HG03064 (cell line): ENCODE results near the gene TP73.

Source experiments
- ATAC-seq: cut with Tn5 transposase; IDR thresholded peaks from one replicate; pipeline ENCODE4 v1.9.1; 2021; ENCODE audit warnings: low read depth; ENCODE audit not compliant: unreplicated experiment

TP73 gene

GRCh38 chr1:3670823-3671265, 18.5 kb downstream of the TP73 start:
- no peak for ATAC-seq

DNA sequence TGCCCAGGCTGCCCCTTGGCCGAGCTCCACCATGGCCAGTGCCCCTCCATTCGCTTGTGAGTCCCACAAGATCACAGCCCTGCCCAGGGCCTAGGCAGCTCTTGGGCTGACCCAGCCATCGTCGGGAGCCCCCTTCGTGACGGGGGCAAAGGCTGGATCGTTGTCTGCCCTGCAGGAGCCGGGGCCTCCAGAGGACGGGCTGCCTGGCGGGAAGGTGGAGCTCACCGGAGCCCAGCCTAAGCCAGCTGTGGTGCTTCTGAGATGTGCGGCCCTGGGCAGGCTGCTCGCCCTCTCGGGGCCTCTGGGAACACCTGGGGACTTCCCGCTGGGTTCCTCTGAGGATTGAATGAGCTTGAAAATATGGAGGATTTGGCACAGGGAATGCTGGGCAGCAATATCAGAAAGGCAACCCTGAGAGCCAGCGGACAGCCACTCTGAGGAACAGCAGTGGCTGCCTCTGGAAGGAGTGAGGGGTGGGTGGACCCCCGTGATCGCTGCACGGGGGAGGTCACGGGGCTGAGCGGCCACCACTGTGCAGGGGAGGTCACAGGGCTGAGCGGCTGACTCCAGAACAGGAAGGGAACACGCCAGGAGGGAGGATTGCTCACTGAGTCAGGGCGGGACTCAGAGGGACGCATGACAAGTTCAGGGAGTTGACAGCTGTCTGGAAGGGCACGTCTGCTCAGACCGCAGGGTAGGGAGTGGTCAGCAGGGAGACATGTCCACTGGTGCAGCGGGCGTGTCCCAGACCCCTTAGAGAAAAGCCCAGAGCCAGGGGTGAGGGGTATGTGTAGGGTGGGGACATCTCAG, 19.3 kb downstream of the TP73 start:
- ATAC-seq, result no peak

GRCh38 chr1:3672231-3672970, 20.1 kb downstream of the TP73 start:
- ATAC-seq, result no peak

DNA sequence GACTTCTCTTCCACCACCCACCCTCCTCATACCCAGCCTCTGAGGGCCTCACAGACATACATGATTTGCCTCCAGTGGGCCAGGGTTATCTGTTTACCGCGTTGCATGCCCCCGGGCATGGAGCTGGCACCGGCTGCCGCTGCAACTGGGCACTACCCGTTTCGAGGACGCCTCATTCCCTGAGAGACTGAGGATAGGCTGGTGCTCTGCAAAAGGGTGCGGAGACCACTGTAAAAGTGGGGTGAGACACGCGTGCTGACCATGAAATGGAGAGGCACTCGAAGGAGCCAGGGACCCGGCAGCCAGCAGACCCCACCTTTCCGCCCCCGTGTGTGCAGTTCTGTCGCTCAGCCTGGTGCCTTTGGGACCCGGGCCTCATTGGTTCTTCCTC, 20.6 kb downstream of the TP73 start:
- ATAC-seq, result no peak

GRCh38 chr1:3673381-3674099, 21.2 kb downstream of the TP73 start:
- no peak for ATAC-seq

DNA sequence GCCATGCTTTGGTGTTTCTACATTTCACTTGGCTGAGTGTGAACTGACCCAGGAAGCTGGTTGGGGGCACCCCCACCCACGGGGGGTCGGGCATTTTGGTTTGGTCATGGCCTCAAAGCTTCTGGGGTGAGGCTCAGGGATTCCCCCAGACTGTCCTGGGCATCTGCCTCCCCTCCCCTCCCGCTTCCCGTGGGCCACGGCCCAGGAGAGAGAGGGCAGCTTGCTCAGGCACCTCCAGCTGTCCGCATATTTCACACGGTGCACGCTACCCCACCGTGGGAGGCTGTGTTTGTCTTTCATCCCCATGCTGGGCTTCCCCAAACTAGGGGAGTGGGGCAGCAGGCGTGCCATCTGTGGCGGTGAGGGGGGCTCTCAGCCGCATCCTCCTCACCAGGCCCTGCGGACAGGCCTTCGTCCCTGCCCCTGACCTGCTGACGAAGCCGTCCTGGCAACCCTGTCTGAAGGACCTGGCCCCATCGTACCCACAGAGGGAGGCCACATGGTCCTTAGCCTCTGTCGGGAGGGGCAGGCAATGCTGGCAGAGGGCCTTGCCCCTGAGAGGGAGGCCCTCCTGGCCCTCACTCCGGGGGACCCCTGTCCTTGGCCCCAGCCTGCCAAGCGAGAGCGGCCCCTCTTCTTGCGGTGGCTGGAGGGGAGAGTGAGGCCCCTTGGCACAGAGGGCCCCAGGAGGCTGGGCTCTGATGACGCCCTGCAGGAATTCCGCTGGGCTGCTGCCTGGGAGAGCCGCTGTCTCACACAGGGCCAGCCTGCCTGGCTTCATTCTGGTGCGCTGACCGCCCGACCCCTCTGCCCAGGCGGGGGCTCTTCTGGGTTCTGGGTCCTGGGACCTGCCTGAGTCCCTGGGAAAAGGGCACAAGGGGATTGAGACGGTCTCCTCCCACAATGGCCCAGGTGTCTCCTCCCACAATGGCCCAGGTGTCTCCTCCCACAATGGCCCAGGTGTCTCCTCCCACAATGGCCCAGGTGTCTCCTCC, 22.1 kb downstream of the TP73 start:
- ATAC-seq, result no peak

GRCh38 chr1:3675436-3675835, 23.1 kb downstream of the TP73 start:
- ATAC-seq, result no peak

GRCh38 chr1:3676581-3677470, 24.5 kb downstream of the TP73 start:
- peak; percentile 50 for ATAC-seq

GRCh38 chr1:3677484-3677883, 25.2 kb downstream of the TP73 start:
- ATAC-seq, result no peak

DNA sequence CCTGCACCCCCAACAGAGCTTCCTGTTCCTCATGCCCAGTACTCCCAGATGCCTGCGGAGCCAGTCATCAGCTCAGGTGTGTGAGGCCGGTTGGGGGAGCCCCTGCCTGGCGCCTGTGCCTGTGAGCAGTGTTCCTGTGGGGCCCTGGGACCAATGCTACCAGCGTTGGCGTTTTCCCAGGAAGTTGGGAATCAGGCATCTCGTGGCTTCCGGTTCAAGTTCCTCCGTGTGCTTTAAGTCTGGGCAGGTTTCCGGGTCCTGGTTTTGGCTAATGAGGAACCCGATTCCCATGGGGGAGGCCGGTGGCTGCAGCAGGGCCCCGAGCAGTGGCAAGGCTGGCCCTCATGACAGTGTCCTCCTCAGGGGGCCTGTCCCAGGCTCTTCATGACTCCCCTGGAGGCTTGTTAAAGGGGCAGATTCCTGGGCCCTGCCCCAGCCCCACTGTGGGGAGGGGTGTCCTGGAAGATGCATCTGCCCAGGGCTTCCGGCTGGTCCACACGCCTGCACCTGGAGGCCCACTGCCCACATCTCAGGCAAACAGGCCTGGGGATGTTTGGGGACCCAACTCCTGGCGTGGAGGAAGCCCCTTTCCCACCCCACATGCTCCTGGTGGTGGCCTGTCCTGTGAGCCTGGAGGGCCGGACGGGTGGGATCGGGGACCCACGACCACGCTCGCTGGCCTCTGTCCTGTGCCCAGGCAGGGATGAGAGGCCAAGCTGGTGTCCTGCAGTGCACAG, 26.2 kb downstream of the TP73 start:
- no peak for ATAC-seq

DNA sequence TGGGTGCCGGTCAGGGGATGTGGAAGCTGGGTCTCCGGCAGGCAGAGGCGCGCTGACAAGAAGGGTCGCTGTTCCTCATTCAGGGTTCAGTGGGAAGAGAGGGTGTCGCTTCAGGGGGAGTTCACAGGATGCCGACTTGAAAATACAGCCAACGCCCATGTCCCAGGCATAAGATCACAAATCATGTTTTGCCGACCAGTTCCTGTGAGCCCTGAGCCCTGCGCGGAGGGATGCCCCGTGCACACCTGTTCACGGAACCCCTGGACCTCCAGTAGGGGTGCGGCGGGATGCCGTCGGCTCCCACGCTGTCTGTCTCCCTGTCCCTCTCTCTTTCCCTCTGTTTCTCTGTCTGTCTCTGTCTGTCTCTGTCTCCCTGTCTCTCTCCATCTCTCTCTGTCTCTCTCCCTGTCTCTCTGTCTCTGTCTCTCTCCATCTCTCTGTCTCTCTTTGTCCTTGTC, 26.8 kb downstream of the TP73 start:
- ATAC-seq, result no peak

GRCh38 chr1:3679799-3680453, 27.6 kb downstream of the TP73 start:
- ATAC-seq, result no peak

- ATAC-seq, result no peak
Observed at GRCh38 chr1:3680488-3681230, 28.3 kb downstream of the TP73 start.

- no peak for ATAC-seq
Observed at GRCh38 chr1:3681231-3681897, 29.0 kb downstream of the TP73 start.

- ATAC-seq, result no peak
Observed at GRCh38 chr1:3681898-3682806, 29.8 kb downstream of the TP73 start.

DNA sequence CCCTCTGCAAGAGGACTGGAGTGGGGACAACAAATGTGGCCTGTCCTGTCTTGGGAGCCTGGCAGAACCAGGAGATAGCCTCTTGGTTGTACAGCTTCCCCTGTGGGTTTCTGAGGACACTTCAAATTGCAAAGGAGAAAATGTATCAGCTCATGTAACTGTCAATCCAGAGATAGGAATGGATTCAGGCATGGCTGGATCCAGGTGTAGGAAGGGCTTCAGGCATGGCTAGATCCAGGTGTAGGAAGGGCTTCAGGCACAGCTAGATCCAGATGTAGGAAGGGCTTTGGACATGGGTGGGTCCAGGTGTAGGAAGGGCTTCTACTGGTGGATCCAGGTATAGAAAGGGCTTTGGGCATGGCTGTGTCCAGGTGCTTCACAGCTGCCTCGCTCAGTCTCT, 30.9 kb downstream of the TP73 start:
- ATAC-seq, result no peak
